ENCODE data around the gene TFF2.

TFF2 gene

DNA sequence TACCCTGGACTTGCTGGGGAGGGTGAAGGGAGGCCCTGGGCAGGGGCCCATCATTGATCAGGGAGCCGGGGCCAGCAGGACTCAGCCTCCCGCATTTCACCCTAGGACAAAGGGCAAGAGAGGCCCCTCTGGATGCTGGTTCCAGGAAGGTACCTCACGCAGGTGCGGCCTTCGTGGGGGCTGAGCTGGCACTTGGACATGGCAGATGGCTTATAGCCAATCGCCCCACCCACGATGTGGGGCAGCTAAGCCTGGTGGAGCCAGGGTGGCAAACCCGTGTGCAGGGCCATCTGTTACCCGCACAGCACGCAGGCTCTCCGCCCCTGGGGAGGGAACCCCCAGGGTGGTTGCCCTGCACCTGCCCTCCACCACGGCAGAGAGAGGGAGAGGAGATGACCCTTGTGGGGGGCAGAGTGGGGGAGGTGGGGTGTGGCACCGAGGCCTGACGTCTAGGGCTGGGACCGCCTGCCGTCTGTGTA lies 38.1 kb downstream of the TFF2 start:
- Histone ChIP-seq H3K9me3 (ENCODE audit: insufficient read depth, low read depth, low read length) (no peaks in the 10 kb centered on the region), H3K27me3 (ENCODE audit: insufficient read depth, low read length) (peaks cover 12% of the 10 kb centered on the region), H3K36me3 (ENCODE audit: insufficient read depth, low read depth, low read length) (no peaks in the 10 kb centered on the region), H3K4me1 (ENCODE audit: insufficient read depth, low read length) (peaks cover 4% of the 10 kb centered on the region), H3K4me3 (ENCODE audit: low read length) (no peak overlapping the region), H3K27ac (ENCODE audit: low read length) (no peak overlapping the region), H3K9ac (ENCODE audit: low read depth, low read length) (no peak overlapping the region)

DNA sequence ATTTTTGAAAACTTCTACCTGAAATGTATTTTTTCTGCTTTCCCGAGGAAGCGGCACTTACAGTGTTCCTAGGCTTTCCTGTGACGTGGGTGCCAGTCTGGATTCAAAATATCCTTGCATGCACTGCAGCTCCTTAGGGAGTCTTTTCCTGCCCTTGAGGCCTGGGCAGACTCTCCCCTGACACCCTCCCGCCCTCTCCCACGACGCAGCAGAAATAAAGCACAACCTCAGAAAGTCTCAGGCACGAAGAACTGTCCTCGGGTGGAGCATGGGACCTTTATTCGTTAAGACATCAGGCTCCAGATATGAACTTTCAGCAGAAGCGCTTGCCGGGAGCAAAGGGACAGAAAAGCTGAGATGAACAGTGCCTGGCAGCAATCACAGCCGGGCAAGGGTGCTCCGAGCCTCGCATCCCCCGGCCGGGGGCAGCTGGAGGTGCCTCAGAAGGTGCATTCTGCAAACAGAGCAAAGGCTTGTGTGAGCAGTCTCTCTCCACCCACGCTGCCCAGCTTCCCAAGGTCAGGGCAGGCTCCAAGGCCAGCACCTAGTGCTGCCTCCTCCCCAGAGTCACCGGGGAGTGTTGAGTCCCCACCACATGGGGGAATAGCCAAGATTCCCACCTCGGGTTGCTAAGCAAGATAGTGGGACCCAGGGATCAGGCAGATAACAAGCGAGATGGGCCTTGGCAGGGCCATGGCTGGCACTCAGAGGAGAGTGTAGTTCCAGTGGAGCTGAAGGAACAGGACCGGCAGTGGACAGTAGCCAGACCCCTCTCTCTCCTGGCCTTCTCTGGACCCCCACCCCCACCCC lies 38.8 kb downstream of the TFF2 start:
- Histone ChIP-seq H3K27ac (ENCODE audit: low read length) (no peak overlapping the region), H3K27me3 (ENCODE audit: insufficient read depth, low read length) (peaks cover 12% of the 10 kb centered on the region), H3K9ac (ENCODE audit: low read depth, low read length) (no peak overlapping the region), H3K36me3 (ENCODE audit: insufficient read depth, low read depth, low read length) (no peaks in the 10 kb centered on the region), H3K4me3 (ENCODE audit: low read length) (no peak overlapping the region), H3K4me1 (ENCODE audit: insufficient read depth, low read length) (peaks cover 3% of the 10 kb centered on the region; the same call in 1 of the 2 replicates), H3K9me3 (ENCODE audit: insufficient read depth, low read depth, low read length) (no peaks in the 10 kb centered on the region)

DNA sequence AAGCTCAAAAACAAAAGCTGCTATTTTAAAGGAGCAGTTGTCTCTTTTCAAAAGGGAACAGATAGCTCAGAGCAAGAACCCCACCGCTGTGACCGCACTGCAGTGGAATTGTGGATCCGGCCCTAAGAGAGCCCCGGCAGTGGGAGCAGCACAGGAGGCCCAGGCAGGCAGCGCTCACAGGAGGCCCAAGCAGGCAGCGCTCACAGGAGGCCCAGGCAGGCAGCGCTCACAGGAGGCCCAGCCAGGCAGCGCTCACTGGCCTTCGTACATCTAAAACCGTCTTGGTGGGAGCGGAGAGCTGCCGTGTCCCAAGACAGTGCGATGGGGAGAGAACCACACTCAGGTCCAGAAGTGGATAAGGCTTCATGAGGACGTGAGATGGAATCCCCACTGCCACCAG lies 39.6 kb downstream of the TFF2 start:
- Histone ChIP-seq H3K4me1 (ENCODE audit: insufficient read depth, low read length) (peaks cover 3% of the 10 kb centered on the region; the same call in 1 of the 2 replicates), H3K36me3 (ENCODE audit: insufficient read depth, low read depth, low read length) (no peaks in the 10 kb centered on the region), H3K9ac (ENCODE audit: low read depth, low read length) (no peak overlapping the region), H3K27ac (ENCODE audit: low read length) (no peak overlapping the region), H3K4me3 (ENCODE audit: low read length) (no peak overlapping the region), H3K9me3 (ENCODE audit: insufficient read depth, low read depth, low read length) (no peaks in the 10 kb centered on the region), H3K27me3 (ENCODE audit: insufficient read depth, low read length) (peaks cover 12% of the 10 kb centered on the region)

DNA sequence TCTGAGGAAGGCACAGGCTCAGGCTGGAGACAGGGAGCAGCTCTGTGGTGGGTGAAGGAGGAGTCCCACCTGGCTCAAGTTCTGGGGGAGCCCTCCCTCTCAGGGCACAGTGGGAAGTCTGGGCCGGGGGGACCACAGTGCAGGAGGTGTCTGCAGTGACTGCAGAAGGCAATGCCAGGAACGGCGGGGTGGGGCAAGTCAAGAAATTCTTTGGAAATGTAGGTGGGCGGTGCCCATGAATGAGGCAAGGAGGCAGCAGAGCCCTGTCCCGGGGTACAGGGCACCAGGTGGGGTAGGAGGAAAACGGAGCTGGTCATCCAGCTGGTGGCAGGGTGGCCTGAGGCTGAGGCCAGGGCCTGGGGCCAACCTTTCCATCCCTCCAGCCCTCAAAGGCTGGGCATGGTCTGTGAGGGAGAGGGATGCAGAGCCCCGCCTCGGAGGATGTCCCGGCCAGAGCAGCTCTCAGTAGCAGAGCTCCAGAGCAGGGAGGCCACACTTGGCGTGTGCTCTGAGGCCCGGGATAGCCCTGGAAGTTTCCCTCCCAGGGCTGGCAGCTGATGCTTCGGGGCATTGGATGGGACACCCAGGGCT lies 40.3 kb downstream of the TFF2 start:
- Histone ChIP-seq H3K27ac (ENCODE audit: low read length) (no peak overlapping the region), H3K4me3 (ENCODE audit: low read length) (no peak overlapping the region), H3K36me3 (ENCODE audit: insufficient read depth, low read depth, low read length) (no peaks in the 10 kb centered on the region), H3K4me1 (ENCODE audit: insufficient read depth, low read length) (peaks cover 3% of the 10 kb centered on the region; the same call in 1 of the 2 replicates), H3K27me3 (ENCODE audit: insufficient read depth, low read length) (peaks cover 12% of the 10 kb centered on the region), H3K9ac (ENCODE audit: low read depth, low read length) (no peak overlapping the region), H3K9me3 (ENCODE audit: insufficient read depth, low read depth, low read length) (no peaks in the 10 kb centered on the region)

DNA sequence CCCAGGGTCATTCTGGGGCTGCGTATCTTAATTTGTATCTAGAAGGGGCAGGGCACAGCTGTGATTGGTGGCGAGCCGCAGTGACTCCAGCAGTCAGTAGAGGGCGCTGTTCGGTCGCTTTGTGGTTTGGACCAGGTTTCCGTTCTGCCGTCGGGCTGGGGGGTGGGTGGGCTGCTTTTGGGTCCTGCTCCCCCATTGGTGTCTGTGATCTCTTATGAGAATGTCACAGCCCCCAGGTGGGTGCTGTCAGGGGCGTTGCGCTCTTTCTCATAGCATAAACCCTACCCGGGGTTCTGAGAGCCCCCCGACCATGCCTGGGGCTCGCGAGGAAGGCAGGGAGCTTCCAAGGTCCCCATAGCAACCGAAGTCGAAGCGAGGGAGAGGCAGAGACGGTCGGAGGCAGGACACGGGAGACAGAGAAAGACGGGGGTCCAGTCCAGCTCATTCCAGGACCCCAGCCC lies 41.0 kb downstream of the TFF2 start:
- Histone ChIP-seq H3K9ac (ENCODE audit: low read depth, low read length) (no peak overlapping the region), H3K4me3 (ENCODE audit: low read length) (peak overlapping the region; percentile 58; the same call in 1 of the 2 replicates), H3K27me3 (ENCODE audit: insufficient read depth, low read length) (peaks cover 12% of the 10 kb centered on the region), H3K36me3 (ENCODE audit: insufficient read depth, low read depth, low read length) (no peaks in the 10 kb centered on the region), H3K9me3 (ENCODE audit: insufficient read depth, low read depth, low read length) (no peaks in the 10 kb centered on the region), H3K27ac (ENCODE audit: low read length) (no peak overlapping the region), H3K4me1 (ENCODE audit: insufficient read depth, low read length) (peaks cover 3% of the 10 kb centered on the region; the same call in 1 of the 2 replicates)

DNA sequence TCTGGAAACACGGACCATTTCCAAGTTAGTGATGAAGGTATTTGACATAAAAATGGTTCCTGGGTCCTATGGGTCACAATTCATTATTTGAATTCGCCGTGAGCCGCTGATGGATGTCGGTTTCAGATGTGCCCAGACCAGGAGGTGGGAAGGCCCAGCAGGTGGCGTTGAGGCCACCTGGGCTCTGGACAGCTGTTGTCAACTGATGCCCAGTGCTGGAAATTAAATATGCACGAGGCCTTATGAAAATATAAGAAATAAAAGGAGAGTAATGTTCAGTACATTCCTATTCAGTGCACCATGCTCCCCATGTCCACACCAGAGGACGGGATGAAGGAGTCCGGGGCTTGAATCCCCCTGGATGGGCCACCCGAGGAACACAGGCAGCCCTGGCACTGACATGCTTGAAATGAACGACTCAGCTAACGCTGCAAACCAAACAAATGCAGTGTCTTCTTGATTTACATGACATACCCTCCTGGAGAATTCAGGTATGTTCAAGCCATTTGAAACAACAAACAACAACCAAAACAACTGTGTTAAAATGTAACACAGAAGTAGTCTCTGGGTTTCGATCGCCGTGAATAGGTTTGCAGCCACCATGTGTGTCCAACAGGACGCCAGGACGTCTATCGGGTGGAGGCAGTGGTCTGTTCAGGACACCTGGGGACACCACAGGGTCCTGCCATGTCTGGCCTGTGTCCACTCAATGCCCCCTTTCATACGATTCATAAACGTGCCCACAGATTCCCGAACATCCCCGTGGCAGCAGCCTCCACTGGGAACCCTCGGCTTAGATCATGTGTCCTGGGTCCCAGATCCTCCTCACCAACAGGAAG lies 41.7 kb downstream of the TFF2 start:
- Histone ChIP-seq H3K9ac (ENCODE audit: low read depth, low read length) (no peak overlapping the region), H3K27ac (ENCODE audit: low read length) (no peak overlapping the region), H3K27me3 (ENCODE audit: insufficient read depth, low read length) (peaks cover 12% of the 10 kb centered on the region), H3K9me3 (ENCODE audit: insufficient read depth, low read depth, low read length) (no peaks in the 10 kb centered on the region), H3K36me3 (ENCODE audit: insufficient read depth, low read depth, low read length) (no peaks in the 10 kb centered on the region), H3K4me1 (ENCODE audit: insufficient read depth, low read length) (peaks cover 3% of the 10 kb centered on the region; the same call in 1 of the 2 replicates), H3K4me3 (ENCODE audit: low read length) (no peak overlapping the region)

DNA sequence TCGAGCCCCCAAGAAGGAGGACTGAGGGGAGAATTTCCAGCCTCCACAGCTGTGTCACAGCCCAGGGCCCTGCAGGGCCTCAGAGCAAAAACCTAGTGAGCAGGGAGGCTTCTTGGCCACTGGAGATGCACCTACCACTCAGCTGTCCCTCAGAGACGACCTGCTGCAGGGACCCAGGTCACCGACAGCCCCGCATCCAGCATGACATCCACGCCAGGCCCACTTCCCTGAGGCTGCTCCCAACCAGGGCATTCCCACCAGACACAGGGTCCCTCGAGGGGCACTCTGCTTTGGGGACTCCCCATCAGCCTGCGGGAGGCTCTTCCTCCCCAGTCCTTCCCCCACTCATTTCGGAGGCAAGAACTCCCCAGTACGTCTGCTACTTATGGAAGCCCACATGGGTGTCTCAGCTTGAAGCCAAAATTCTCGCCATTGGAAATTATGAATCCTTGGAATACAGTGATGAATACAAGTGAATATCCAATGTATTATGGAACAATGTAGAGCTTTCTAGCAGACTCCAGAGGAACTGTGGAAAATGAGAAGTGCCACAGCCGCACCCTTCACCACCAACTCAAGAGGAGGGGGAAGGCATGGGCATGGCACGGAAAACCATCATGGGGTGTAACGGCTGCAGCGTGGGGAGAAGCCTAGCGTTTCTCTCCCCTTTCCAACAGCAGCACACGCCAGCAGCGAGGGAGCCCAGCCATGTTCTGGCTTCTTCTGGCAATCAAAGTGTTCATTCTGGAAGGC lies 42.5 kb downstream of the TFF2 start:
- Histone ChIP-seq H3K4me3 (ENCODE audit: low read length) (no peak overlapping the region), H3K9ac (ENCODE audit: low read depth, low read length) (no peak overlapping the region), H3K4me1 (ENCODE audit: insufficient read depth, low read length) (no peaks in the 10 kb centered on the region; the same call in 1 of the 2 replicates), H3K9me3 (ENCODE audit: insufficient read depth, low read depth, low read length) (no peaks in the 10 kb centered on the region), H3K27ac (ENCODE audit: low read length) (no peak overlapping the region), H3K27me3 (ENCODE audit: insufficient read depth, low read length) (peaks cover 12% of the 10 kb centered on the region), H3K36me3 (ENCODE audit: insufficient read depth, low read depth, low read length) (no peaks in the 10 kb centered on the region)

DNA sequence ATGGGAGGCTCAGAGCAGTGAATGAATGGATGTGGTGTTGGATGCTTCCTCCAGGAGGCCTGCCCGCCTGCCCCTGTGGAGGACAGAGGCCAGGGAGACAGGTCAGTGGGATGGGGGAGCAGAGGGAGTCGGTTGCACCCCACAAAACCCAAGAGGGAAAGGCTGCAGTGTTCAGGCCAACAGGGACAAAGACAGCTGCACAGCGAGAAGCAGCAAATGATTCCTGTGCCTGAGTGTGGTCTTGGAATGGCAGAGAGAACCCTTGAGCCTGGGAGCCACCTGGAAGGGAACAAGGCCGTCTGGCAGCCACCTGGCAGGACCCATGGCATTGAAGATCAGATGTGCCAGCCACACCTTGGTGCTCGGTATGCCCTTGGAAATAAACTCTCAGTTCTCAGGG lies 43.7 kb downstream of the TFF2 start:
- H3K9me3 ChIP-seq (ENCODE audit: insufficient read depth, low read depth, low read length) = no peaks in the 10 kb centered on the region
- H3K27ac ChIP-seq (ENCODE audit: low read length) = no peak overlapping the region
- H3K27me3 ChIP-seq (ENCODE audit: insufficient read depth, low read length) = peaks cover 12% of the 10 kb centered on the region
- H3K36me3 ChIP-seq (ENCODE audit: insufficient read depth, low read depth, low read length) = no peaks in the 10 kb centered on the region
- H3K9ac ChIP-seq (ENCODE audit: low read depth, low read length) = no peak overlapping the region
- H3K4me1 ChIP-seq (ENCODE audit: insufficient read depth, low read length) = no peaks in the 10 kb centered on the region
- no peak overlapping the region for H3K4me3 ChIP-seq (ENCODE audit: low read length)

DNA sequence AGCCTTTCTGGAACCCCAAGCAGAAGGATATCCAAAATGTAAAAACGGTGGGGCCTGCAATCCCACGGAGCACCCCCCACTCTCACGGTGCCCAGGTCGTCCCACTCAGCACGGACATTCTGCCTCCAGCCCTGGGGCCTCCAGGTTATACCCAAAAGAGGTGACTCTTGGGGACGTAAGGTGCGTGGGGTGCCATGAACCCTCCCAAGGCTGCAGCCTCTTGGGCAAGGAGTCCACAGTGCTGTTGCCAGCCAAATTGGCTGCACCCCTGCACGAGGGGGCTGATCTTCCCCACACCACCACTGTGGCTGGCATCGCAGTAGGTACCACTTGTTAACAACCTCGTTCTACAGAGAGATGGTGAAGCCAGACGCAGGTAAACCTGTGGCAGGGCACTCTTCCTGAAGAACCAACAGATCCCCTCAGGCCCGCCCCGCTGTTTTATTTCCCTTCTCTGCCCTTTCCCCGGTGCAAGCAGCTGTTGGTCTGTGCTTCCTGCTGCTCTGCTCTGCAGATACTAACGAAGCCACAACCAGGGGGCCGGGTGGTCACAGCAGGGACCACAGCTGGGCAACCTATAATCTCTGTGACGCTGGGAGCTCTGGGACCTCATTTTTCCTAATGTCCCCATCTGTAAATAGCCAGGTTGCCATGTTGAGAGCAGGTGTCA lies 44.3 kb downstream of the TFF2 start:
- H3K9ac ChIP-seq (ENCODE audit: low read depth, low read length) = no peak overlapping the region
- no peak overlapping the region for H3K27ac ChIP-seq (ENCODE audit: low read length)
- no peaks in the 10 kb centered on the region for H3K9me3 ChIP-seq (ENCODE audit: insufficient read depth, low read depth, low read length)
- H3K4me3 ChIP-seq (ENCODE audit: low read length) = no peak overlapping the region
- no peaks in the 10 kb centered on the region for H3K4me1 ChIP-seq (ENCODE audit: insufficient read depth, low read length)
- H3K27me3 ChIP-seq (ENCODE audit: insufficient read depth, low read length) = peaks cover 12% of the 10 kb centered on the region
- no peaks in the 10 kb centered on the region for H3K36me3 ChIP-seq (ENCODE audit: insufficient read depth, low read depth, low read length)

DNA sequence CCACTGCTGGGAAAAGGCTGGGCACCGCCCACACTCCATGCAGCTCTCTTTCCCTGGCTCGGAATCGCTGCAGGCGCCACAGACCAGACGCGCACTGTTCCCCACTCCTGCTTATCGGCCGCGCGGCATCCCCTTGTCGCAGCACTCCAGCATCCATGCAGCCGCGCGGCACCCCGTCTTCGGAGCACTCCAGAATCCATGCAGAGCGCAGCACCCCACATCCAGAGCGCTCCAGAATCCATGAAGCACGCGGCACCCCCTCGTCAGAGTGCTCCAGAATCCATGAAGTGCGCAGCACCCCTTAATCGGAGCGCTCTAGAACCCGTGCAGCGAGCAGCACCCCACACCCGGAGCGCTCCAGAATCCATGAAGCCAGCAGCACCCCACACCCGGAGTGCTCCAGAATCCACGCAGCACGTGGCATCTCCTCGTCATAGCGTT lies 45.1 kb downstream of the TFF2 start:
- Histone ChIP-seq H3K9me3 (ENCODE audit: insufficient read depth, low read depth, low read length) (no peaks in the 10 kb centered on the region), H3K9ac (ENCODE audit: low read depth, low read length) (no peak overlapping the region), H3K4me1 (ENCODE audit: insufficient read depth, low read length) (no peaks in the 10 kb centered on the region), H3K27me3 (ENCODE audit: insufficient read depth, low read length) (peaks cover 8% of the 10 kb centered on the region), H3K36me3 (ENCODE audit: insufficient read depth, low read depth, low read length) (no peaks in the 10 kb centered on the region), H3K27ac (ENCODE audit: low read length) (no peak overlapping the region), H3K4me3 (ENCODE audit: low read length) (no peak overlapping the region)

All from iPS-20b (cell line).